ENCODE data around the gene PRLR. TPM values are rescaled to one million over a fixed set of nuclear protein-coding genes. Genes with fewer than 3 reads are reported as not detected.

The PRLR gene
- total RNA-seq = under 0.01 TPM in 1 of 2 replicates, not detected in the other

DNA sequence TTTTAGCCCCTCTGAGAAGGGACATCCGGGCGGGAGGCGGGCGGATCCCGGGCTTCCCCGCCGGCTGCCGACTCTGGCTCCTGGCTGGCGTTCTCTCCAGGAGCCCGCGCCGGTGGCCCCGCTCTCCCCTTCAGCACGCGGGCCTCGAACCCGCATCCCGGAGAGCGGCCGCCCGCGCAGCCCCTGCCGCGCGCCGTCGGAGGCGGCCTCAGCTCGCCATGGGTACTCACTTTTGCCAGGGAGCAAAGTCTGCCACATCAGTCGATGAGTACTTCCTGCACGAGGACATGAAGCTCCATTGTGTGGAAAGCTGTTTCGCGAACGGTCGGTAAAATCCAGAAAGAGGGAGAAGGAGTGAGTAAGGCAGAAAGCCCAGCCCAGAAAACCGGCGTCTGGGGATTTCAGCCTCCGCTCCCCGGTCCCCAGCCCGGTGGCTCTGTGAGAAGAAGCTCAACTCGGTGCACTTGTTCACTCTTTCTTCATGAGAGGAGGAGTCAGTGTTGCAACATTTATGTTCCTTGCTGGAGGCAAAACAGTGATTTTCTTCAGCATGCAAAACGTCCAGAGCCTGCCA lies at the start of gene PRLR:
Gene PRLR (minus strand): TSS at position 450 of the 574 bp plus-strand sequence. CDS start 140,867 bp downstream, outside the sequence.

DNA sequence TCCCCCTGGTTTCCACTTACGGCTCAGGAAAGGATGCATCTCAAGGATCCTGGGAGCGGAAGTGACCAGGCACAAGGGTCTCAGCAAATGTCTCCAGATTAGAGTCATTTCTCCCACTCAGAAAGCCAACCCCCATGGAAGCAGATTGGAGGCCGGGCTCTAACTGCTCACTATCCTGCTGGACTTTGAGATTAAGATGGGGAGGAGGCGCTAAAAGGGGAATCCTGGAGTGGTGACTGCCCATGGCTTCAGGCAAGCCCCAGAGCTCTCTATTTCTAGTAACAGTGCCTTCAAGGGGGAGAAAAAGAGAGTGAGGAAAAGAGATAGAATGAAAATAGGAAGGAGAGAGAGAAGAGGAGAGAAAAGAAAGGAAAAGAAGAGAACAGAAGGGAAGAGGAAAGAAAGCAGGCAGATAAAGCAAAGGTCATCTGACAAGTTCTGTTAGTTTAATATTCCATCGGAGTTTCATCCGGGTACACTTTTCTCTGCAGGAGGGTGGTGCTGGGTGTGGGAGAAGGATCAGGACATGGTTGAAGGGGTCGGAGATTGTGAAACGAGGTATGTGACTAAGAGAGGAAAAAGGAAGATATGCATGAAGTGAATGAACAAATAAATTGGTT lies 182.4 kb downstream of the PRLR start, which contains the start of gene AGXT2:
Gene AGXT2 (minus strand): TSS at position 165 of the 620 bp plus-strand sequence. CDS start 57 bp downstream, at position 108.

Other genes starting within 250 kb of the PRLR start
- gene AGXT2, start 182.5 kb downstream of the PRLR start, total RNA-seq = not detected in 2 replicates

All from regular cardiac myocyte (primary cell).